Small intestine (tissue), 7 donors: ENCODE measurements around the gene MXRA7. TPM values are rescaled to one million over a fixed set of nuclear protein-coding genes. Genes with fewer than 3 reads are reported as not detected.

Experiments used
- DNase-seq, 2 donors: peaks; one replicate each; pipeline versions ENCODE4 v3.0.0 to v3.0.0-alpha.2; 2013
- FAIRE-seq: peaks from 2 replicates; lab custom pipeline; 2012; peaks lifted over from hg19 to GRCh38; lab: Jason Lieb, UNC
- H3K27ac ChIP-seq, 3 donors: one replicate each; pipeline ENCODE4 v1.5.1; 2013; ENCODE audit warnings: low read length in 2 of 3, mild to moderate bottlenecking in 2 of 3, control low read depth in 1 of 3, inconsistent platforms in 1 of 3, low read depth in 1 of 3, moderate library complexity in 1 of 3
- H3K27me3 ChIP-seq, 3 donors: one replicate each; pipeline ENCODE4 v1.6.1; 2013; ENCODE audit warnings: low read length in 3 of 3, inconsistent platforms in 1 of 3; ENCODE audit not compliant: control insufficient read depth in 3 of 3, insufficient read depth in 3 of 3
- H3K36me3 ChIP-seq, 3 donors: one replicate each; pipeline ENCODE4 v1.6.1; 2013; ENCODE audit warnings: low read length in 3 of 3, inconsistent platforms in 1 of 3, low read depth in 1 of 3, mild to moderate bottlenecking in 1 of 3, moderate library complexity in 1 of 3; ENCODE audit not compliant: control insufficient read depth in 3 of 3, insufficient read depth in 2 of 3
- H3K4me1 ChIP-seq, 3 donors: one replicate each; pipeline ENCODE4 v1.6.1; 2013; ENCODE audit warnings: low read length in 2 of 3, inconsistent platforms in 1 of 3, low read depth in 1 of 3, mild to moderate bottlenecking in 1 of 3, moderate library complexity in 1 of 3; ENCODE audit not compliant: control insufficient read depth in 3 of 3, insufficient read depth in 2 of 3
- H3K4me3 ChIP-seq, 3 donors: one replicate each; pipeline ENCODE4 v1.5.1; 2013; ENCODE audit warnings: low read length in 3 of 3, control low read depth in 1 of 3, inconsistent platforms in 1 of 3, low read depth in 1 of 3, mild to moderate bottlenecking in 1 of 3, moderate library complexity in 1 of 3
- H3K9me3 ChIP-seq, 2 donors: one replicate each; pipeline ENCODE4 v1.6.1; 2013; ENCODE audit warnings: low read depth in 1 of 2, low read length in 1 of 2; ENCODE audit not compliant: control insufficient read depth in 2 of 2, insufficient read depth in 1 of 2
- WGBS, 3 donors: extraction: QIAGEN DNeasy Blood & Tissue Kit; methylation state at CpG; one replicate each; pipeline ENCODE4 v1.1.7; 2013; 5-methylcytosine and 5-hydroxymethylcytosine counted together
- polyA plus RNA-seq, 4 donors: library from polyadenylated mRNA; stranded (reverse) in 3 of 4; unstranded in 1 of 4; fragments of 200-250 nt in 3 of 4; fragments of 120-200 nt in 1 of 4; gene quantifications; one replicate each; pipeline versions ENCODE4 v1.2.1 to v1.2.3, GENCODE V29; 2013
- donor health status: healthy with polysubstance abuse.
- donor health status: control.
- donor health status: control.
- donor health status: Bipolar disorder and iron deficiency.
- donor health status: healthy.

The MXRA7 gene
- polyA plus RNA-seq, 4 donors: 3.1 to 40.1 (median 23.8) TPM

DNA sequence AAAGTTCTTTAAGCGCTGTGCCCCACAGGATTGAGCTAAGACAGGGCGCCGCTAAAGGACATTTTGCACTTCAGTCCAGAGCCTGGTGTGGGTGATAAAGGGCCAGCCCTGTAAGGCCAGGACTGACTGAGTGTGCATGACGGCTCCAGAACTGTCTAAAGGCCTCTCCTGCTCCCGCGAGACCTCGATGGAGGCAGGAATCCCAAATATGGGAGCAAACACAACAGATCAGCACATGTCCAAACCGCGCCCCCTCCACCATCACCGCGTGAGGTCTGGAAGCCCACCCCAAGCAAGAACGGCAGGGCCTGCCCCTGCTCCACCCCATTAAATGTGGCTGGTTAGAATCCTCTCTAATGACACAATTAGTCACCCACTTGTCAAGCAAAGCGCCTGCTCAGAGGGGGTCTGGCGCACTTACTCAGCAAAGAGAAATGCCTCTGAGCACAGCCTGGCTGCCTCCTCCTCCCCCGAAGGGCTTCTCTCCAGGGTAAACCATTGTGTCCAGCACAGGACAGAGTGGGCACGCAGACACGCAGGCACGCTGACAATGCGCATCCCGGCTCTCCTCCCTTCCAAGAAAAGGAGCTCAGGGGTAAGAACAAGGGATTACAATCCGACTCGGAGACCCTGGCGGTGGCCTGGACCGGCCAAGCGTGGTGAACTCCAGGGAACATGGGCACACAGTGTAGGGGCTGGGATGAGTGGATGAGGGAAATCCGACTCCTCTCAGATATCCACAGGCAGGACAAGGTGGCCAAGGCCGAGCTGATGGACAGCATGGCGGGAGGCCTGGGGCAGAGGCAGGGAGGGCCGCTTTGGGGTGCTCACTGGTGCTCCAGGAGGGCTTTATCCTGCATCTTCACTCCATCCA, 1.5 kb downstream of the MXRA7 start:
- Histone ChIP-seq H3K27ac (peak overlapping the region in 2 of 3 donors; percentile 77 to 92), H3K4me3 (peak overlapping the region in 2 of 3 donors; percentile 4 to 54), H3K9me3 (no peaks in the 10 kb centered on the region), H3K4me1 (peaks cover 0 to 18% (median 0%) of the 10 kb centered on the region in 3 donors), H3K27me3 (peaks cover 0 to 12% (median 0%) of the 10 kb centered on the region in 3 donors), H3K36me3 (peaks cover 2 to 21% (median 6%) of the 10 kb centered on the region in 3 donors)
- no peak for FAIRE-seq
- peak in 1 of 2 donors; percentile 59 for DNase-seq
- 64 to 88% (median 88%) methylated on average over 29 of the region's 29 CpGs for WGBS, 3 donors

DNA sequence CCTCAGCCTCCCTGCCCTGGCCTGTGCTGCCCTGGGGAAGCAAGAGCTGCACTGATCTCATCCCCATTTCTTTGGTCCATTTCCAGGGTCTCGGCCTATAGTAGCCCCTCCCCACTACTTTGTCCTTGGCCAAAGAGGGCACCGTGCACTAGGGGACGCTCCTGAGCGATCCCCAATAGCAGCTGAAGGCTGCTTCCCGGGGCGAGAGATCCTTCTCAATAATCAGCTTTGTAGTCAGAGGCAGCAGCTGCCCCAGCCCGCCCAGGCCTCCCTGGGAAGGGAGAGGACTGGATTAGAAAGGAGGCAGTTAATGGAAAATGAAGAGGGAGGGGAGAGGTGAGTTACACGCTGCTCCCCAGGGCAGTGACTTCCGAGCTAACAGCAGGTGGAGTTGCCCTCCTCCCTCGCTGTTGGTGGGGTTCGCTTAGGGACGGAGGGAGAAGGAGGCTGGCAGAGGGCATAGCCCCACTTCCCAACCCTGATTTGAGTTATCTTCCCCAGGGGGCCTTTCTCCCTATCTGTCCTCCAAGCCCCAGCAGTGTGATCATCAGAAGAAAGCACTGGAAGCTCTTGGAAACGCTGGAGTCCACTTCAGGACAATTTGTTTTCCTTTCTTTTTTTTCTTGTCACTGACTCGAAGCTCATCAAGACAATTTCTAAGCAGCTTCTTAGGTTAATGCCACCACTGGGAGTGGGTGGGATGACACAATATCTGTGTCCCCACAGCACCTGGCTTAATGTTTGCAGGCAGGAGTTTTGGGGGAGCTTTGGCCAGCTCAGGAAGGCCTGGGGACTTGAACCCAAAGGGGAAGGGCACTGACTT, 2.6 kb downstream of the MXRA7 start:
- DNase-seq (peak in 1 of 2 donors; percentile 36), FAIRE-seq (no peak)
- Histone ChIP-seq H3K27ac (peak overlapping the region in 2 of 3 donors; percentile 63 to 72), H3K36me3 (peaks cover 2 to 12% (median 2%) of the 10 kb centered on the region in 3 donors), H3K27me3 (peaks cover 0 to 12% (median 0%) of the 10 kb centered on the region in 3 donors), H3K9me3 (no peaks in the 10 kb centered on the region), H3K4me3 (no peak overlapping the region), H3K4me1 (peaks cover 0 to 18% (median 0%) of the 10 kb centered on the region in 3 donors)
- 53 to 63% (median 55%) methylated on average over 14 of the region's 14 CpGs for WGBS, 3 donors

DNA sequence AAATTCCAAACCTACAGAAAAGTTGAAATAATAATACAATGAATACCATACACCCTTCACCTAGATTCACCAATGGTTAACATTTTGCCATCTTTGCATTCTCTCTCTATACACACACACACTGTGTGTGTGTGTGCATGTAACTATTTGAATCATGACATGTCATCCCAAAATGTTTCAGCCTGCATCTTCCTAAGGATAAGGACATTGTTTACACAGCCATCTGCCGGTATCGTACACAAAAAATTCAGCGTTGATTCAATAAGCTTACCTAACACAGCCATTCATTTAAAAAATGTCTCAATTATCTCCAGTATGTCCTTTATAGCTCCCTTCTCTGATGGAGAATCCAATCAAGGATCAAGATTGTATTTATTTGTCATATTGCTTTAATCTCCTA, 3.9 kb downstream of the MXRA7 start:
- 74 to 99% (median 82%) methylated on average over 3 of the region's 3 CpGs for WGBS, 3 donors
- DNase-seq (no peak), FAIRE-seq (no peak)
- H3K4me3 ChIP-seq: no peak overlapping the region
- no peak overlapping the region for H3K27ac ChIP-seq
- H3K4me1 ChIP-seq: peaks cover 0 to 21% (median 0%) of the 10 kb centered on the region in 3 donors
- H3K36me3 ChIP-seq: peaks cover 0 to 5% (median 0%) of the 10 kb centered on the region in 3 donors
- H3K9me3 ChIP-seq: no peaks in the 10 kb centered on the region
- H3K27me3 ChIP-seq: peaks cover 0 to 12% (median 0%) of the 10 kb centered on the region in 3 donors

DNA sequence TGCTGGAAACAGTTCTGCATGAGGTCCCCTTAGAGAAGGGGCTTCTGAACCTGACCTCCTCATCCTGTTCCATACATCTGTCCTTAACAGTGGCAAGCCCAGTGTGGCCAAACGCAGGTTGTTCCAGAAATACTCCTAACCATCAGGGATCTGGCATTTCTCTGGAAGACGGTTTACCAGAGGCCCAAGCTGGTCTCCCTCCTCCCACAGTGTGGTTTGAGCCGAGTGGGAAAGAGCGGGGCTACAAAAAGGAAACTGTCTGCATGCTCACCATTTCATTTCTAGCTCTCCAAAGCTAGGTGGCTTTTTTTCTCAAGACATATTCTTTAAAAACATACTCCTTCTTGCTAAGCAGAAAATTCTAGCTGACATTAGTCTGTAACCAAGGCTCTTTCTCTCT, 6.0 kb downstream of the MXRA7 start:
- WGBS, 3 donors: 62 to 94% (median 85%) methylated on average over 4 of the region's 4 CpGs
- Histone ChIP-seq H3K4me1 (peaks cover 0 to 26% (median 0%) of the 10 kb centered on the region in 3 donors), H3K27me3 (peaks cover 0 to 7% (median 0%) of the 10 kb centered on the region in 3 donors), H3K4me3 (no peak overlapping the region), H3K36me3 (peaks cover 0 to 5% (median 0%) of the 10 kb centered on the region in 3 donors), H3K27ac (no peak overlapping the region), H3K9me3 (no peaks in the 10 kb centered on the region)
- no peak for DNase-seq
- FAIRE-seq: no peak

DNA sequence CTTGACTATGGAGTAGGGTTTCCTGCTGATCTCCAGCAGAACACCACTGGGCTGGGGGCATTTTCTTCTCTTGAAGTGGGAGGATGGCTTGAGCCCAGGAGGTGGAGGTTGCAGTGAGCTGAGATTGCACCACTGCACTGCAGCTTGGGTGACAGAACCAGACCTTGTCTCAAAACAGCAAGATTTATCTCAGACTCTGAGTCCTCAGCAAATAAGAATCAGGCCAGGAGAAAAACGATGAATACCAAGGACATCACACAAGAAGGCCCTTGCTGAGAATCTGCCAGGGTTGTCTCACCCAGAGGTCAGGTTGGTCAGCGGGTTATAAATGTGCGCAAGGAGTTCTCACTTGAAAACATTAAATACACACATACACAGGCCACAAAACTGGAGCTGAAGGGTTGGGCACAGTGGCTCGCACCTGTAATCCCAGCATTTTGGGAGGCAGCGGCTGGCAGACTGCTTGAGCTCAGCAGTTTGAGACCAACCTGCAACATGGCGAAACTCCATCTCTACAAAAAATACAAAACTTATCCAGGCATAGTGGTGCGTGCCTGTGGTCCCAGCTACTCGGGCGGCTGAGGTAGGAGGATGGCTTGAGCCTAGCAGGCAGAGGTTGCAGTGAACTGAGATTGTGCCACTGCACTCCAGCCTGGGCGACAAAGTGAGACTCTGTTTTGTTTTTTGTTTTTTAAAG, 7.7 kb downstream of the MXRA7 start:
- 89 to 94% (median 92%) methylated on average over 10 of the region's 10 CpGs for WGBS, 3 donors
- Histone ChIP-seq H3K9me3 (no peaks in the 10 kb centered on the region), H3K36me3 (no peaks in the 10 kb centered on the region), H3K4me3 (no peak overlapping the region), H3K27ac (no peak overlapping the region), H3K4me1 (peaks cover 0 to 18% (median 0%) of the 10 kb centered on the region in 3 donors), H3K27me3 (no peaks in the 10 kb centered on the region)
- FAIRE-seq (no peak), DNase-seq (no peak)

DNA sequence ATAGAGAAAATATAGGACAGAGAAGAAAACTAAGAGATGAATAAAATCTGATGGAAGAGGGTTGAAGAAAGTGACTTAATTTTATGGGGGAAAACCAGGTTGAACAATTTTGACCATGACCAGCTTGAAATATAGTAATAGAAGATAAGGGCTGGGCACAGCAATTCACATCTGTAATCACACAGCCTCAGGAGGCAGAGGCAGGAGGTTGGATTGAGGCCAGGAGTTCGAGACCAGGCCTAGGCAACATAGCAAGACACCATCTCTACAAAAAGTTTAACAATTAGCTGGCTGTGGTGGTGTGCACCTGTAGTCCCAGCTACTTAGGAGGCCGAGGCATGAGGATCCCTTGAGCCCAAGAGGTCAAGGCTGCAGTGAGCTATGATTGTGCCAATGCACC, 8.7 kb downstream of the MXRA7 start:
- 43 to 69% (median 63%) methylated on average over 2 of the region's 2 CpGs for WGBS, 3 donors
- Histone ChIP-seq H3K27ac (no peak overlapping the region), H3K4me3 (no peak overlapping the region), H3K27me3 (no peaks in the 10 kb centered on the region), H3K36me3 (no peaks in the 10 kb centered on the region), H3K9me3 (no peaks in the 10 kb centered on the region), H3K4me1 (peaks cover 0 to 26% (median 0%) of the 10 kb centered on the region in 3 donors)
- FAIRE-seq: no peak
- no peak for DNase-seq

DNA sequence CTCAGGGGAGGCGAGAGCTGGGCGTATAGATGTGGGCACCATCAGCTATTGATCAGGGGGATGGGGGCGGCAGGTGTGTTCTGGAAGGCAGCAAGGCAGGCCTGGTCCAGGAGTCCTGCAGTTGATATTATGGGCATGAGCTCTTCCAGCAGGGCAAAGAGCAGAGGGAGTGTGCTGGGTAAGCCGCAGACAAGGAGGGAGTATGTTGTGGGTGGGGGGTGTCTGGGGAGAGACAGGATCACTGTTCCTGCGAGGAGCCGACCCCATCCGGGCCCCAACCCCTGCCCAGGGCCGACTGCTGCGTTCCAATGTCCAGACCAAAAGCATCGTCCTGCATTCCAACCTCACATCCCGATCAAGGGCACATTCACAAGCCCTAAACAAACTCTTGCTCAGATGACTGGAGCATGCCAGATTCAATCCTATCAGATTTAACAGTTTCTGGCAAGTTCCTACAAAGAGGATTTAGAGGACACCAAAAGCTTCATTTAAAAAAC, 9.2 kb downstream of the MXRA7 start:
- FAIRE-seq (no peak), DNase-seq (peak in 1 of 2 donors; percentile 36)
- H3K4me1 ChIP-seq: peaks cover 0 to 31% (median 0%) of the 10 kb centered on the region in 3 donors
- H3K27me3 ChIP-seq: no peaks in the 10 kb centered on the region
- 12 to 52% (median 45%) methylated on average over 11 of the region's 11 CpGs for WGBS, 3 donors
- no peaks in the 10 kb centered on the region for H3K9me3 ChIP-seq
- H3K36me3 ChIP-seq: peaks cover 0 to 4% (median 0%) of the 10 kb centered on the region in 3 donors
- no peak overlapping the region for H3K4me3 ChIP-seq
- peak overlapping the region in 2 of 3 donors; percentile 79 to 84 for H3K27ac ChIP-seq
